Calu3 (cell line): Measurements from ENCODE around the gene ACTL7B. TPM values are rescaled to one million over a fixed set of nuclear protein-coding genes. Genes with fewer than 3 reads are reported as not detected.
"Not testable (repeated sequence)": the region's sequence is repeated elsewhere in the genome, so short reads cannot be mapped to it uniquely, and the experiment has no call there.

Experiments used
- BruUV-seq: library from RNA; stranded (reverse); fragments of 400-500 nt; replicated peaks from 2 replicates; lab custom pipeline; 2021; lab: Mats Ljungman, UMichigan
- CTCF ChIA-PET: fragments of 300-600 bp; sonication (Branson Sonifier 250); formaldehyde crosslinking; loops from one replicate; lab custom pipeline; 2022; ENCODE audit warnings: antibody characterized with exemption; lab: Charles Lee
- DNase-seq: peaks from one replicate; pipeline ENCODE4 v3.0.0; 2022
- H3K27ac Mint-ChIP-seq: one replicate; pipeline ENCODE4 v1.8.0; 2022; ENCODE audit warnings: mixed read lengths; ENCODE audit not compliant: unreplicated experiment
- H3K27me3 Mint-ChIP-seq: one replicate; pipeline ENCODE4 v1.8.0; 2022; ENCODE audit warnings: mixed read lengths; ENCODE audit not compliant: unreplicated experiment
- H3K36me3 Mint-ChIP-seq: one replicate; pipeline ENCODE4 v1.8.0; 2022; ENCODE audit warnings: mild to moderate bottlenecking, moderate library complexity, mixed read lengths; ENCODE audit not compliant: insufficient read depth, unreplicated experiment
- H3K4me1 Mint-ChIP-seq: one replicate; pipeline ENCODE4 v1.8.0; 2022; ENCODE audit warnings: mild to moderate bottlenecking, low read depth, mixed read lengths; ENCODE audit not compliant: unreplicated experiment
- H3K4me3 Mint-ChIP-seq: one replicate; pipeline ENCODE4 v1.8.0; 2022; ENCODE audit warnings: mild to moderate bottlenecking, low read depth, moderate library complexity, mixed read lengths; ENCODE audit not compliant: unreplicated experiment
- H3K9me3 Mint-ChIP-seq: one replicate; pipeline ENCODE4 v1.8.0; 2022; ENCODE audit warnings: low read depth, mixed read lengths; ENCODE audit not compliant: unreplicated experiment
- CTCF ChIP-seq: fragments of 200-600 bp; IDR thresholded peaks from one replicate; pipeline ENCODE4 v1.8.0; 2022; ENCODE audit warnings: antibody characterized with exemption; ENCODE audit not compliant: unreplicated experiment
- intact Hi-C: fragments of 100-400 bp; cut with micrococcal nuclease; formaldehyde crosslinking; loops from one replicate; pipeline ENCODE4 v1.10.0; 2022; ENCODE audit not compliant: unreplicated experiment
- total RNA-seq: library from RNA; stranded (reverse); gene quantifications from 2 replicates; pipeline ENCODE4 v1.2.3, GENCODE V29; 2022

ACTL7B gene
- total RNA-seq, 1 experiment from 2014 or later, result not detected

GRCh38 chr9:108900176-108900575 is 44.4 kb upstream of the ACTL7B start:
- Mint-ChIP-seq H3K4me3 (no peak overlapping the region), H3K36me3 (peaks cover 8% of the 10 kb centered on the region), H3K27me3 (no peaks in the 10 kb centered on the region), H3K4me1 (no peaks in the 10 kb centered on the region), H3K27ac (no peak overlapping the region), H3K9me3 (no peaks in the 10 kb centered on the region)
- intact Hi-C loops, result no loop called here
- DNase-seq, result no peak
- CTCF ChIA-PET, result no interaction called here
- no peak for TF ChIP-seq CTCF
- BruUV-seq, result no TSS peak

DNA sequence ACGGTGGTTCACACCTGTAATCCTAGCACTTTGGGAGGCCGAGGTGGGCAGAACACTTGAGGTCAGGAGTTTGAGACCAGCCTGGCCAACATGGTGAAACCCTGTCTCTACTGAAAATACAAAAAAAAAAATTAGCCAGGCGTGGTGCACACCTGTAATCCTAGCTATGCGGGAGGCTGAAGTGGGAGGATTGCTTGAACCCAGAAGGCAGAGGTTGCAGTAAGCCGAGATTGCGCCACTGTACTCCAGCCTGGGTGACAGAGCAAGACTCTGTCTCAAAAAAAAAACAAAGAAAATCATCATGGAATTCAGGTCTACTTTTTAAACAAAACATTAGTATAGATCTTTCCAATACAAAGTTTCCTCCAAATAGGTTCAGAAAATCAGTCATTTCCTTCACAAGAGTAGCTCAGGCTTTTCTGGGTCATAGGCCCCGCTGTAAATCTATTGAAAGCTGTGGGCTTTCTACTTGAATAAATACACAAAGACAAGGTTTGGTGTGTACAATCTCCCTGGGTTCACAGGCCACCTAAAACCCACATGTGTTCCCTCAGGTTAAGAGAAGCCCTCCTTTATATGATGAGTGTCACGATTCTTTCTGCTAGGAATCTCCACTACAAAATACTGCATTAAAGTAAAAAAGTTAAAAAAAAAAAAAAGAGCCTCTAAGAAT is 43.4 kb upstream of the ACTL7B start:
- BruUV-seq, H3K4me3 Mint-ChIP-seq, H3K4me1 Mint-ChIP-seq, intact Hi-C loops, CTCF ChIA-PET, H3K9me3 Mint-ChIP-seq, H3K27ac Mint-ChIP-seq, H3K27me3 Mint-ChIP-seq, DNase-seq: not testable (repeated sequence)
- peaks cover 12% of the 10 kb centered on the region for H3K36me3 Mint-ChIP-seq

- Mint-ChIP-seq H3K27me3 (no peaks in the 10 kb centered on the region), H3K4me1 (no peaks in the 10 kb centered on the region), H3K4me3 (no peak overlapping the region), H3K27ac (no peak overlapping the region), H3K9me3 (no peaks in the 10 kb centered on the region), H3K36me3 (peaks cover 12% of the 10 kb centered on the region)
- TF ChIP-seq CTCF, result no peak
- CTCF ChIA-PET, result no interaction called here
- intact Hi-C loops, result no loop called here
- no peak for DNase-seq
- BruUV-seq, result no TSS peak
Observed at GRCh38 chr9:108897324-108898096, 41.7 kb upstream of the ACTL7B start.

DNA sequence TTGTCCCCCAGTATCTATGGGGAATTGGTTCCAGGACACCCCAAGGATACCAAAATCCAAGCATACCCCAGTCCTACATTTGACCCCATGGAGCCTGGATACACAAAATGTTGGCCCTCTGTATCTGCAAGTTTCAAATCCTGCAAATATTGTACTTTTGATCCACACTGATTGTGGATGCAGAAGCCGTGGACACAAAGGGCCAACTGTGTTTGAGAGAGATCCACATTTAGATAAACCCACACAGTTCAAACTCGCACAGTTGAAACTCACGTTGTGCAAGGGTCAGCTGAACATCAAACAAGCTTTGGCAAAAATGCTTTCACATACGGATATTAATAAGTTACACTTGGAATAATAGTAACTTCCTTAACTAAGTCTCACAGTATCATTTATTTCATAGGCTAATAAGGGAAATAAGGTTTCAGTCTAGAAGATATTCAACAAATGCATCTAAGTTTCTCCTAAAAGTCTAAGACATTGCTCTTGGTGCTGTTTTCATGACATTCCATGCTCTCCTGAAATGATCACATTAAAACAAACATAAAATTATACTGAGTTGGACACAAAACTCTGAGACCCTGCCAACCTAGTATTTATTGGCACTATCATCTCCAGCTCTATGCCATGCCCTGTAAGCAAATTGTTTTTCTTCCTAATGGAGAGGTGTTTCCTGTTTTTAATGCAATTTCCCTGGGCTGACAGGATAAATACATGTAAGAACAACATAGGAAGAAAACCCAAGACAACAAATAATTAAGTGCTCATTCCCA is 38.6 kb upstream of the ACTL7B start:
- BruUV-seq, result no TSS peak
- H3K4me3 Mint-ChIP-seq, result no peak overlapping the region
- H3K4me1 Mint-ChIP-seq, result no peaks in the 10 kb centered on the region
- CTCF ChIA-PET, result no interaction called here
- TF ChIP-seq CTCF, result no peak
- no peak for DNase-seq
- intact Hi-C loops, result no loop called here
- H3K9me3 Mint-ChIP-seq, result no peaks in the 10 kb centered on the region
- no peak overlapping the region for H3K27ac Mint-ChIP-seq
- H3K36me3 Mint-ChIP-seq, result peaks cover 8% of the 10 kb centered on the region
- no peaks in the 10 kb centered on the region for H3K27me3 Mint-ChIP-seq
